H1 (cell line): ENCODE measurements around the gene ADGRL2. TPM values are rescaled to one million over a fixed set of nuclear protein-coding genes. Genes with fewer than 3 reads are reported as not detected.

ENCODE experiments used
- CTCF ChIA-PET: fragments of 300-600 bp; sonication (Branson Sonifier 250); formaldehyde crosslinking; loops from one replicate; lab custom pipeline; 2021; ENCODE audit not compliant: partially characterized antibody; lab: Charles Lee
- POLR2A ChIA-PET: fragments of 300-600 bp; sonication (Branson Sonifier 250); formaldehyde crosslinking; loops from one replicate; lab custom pipeline; 2021; ENCODE audit warnings: inconsistent platforms; ENCODE audit not compliant: partially characterized antibody; lab: Charles Lee
- DNase-seq, 2 experiments: peaks; one replicate each; pipeline versions ENCODE4 v3.0.0 to v3.0.0-alpha.2; 2010 to 2022; ENCODE audit warnings: low spot score in 2 of 2, low read depth in 1 of 2, mixed read lengths in 1 of 2
- FAIRE-seq: peaks from 2 replicates; lab custom pipeline; 2011; peaks lifted over from hg19 to GRCh38; lab: Jason Lieb, UNC
- H2AFZ ChIP-seq: 2 replicates; pipeline ENCODE4 v1.8.1; 2012; ENCODE audit warnings: low read length, inconsistent platforms
- H2AK5ac ChIP-seq: 2 replicates; pipeline ENCODE4 v1.6.1; 2013; ENCODE audit warnings: low read depth, low read length
- H2BK120ac ChIP-seq: replicated peaks from 2 replicates; pipeline ENCODE3; 2013; ENCODE audit warnings: low read depth, low read length, inconsistent platforms
- H2BK12ac ChIP-seq: 2 replicates; pipeline ENCODE4 v1.6.1; 2013; ENCODE audit warnings: low read depth, low read length
- H2BK15ac ChIP-seq: 2 replicates; pipeline ENCODE4 v1.6.1; 2013; ENCODE audit warnings: low read length
- H2BK20ac ChIP-seq: 2 replicates; pipeline ENCODE4 v1.6.1; 2013; ENCODE audit warnings: low read length
- H2BK5ac ChIP-seq: 2 replicates; pipeline ENCODE4 v1.6.1; 2013; ENCODE audit warnings: low read depth, low read length
- H3K14ac ChIP-seq: 2 replicates; pipeline ENCODE4 v1.6.1; 2013; ENCODE audit warnings: inconsistent platforms; ENCODE audit not compliant: insufficient read length
- H3K18ac ChIP-seq: 2 replicates; pipeline ENCODE4 v1.6.1; 2013; ENCODE audit warnings: low read length; ENCODE audit errors: extremely low read depth
- H3K23ac ChIP-seq: 2 replicates; pipeline ENCODE4 v1.6.1; 2013; ENCODE audit warnings: inconsistent platforms; ENCODE audit not compliant: insufficient read length
- H3K23me2 ChIP-seq: 2 replicates; pipeline ENCODE4 v1.6.1; 2013; ENCODE audit warnings: low read depth, low read length
- H3K27ac ChIP-seq: 2 replicates; pipeline ENCODE4 v1.6.1; 2011; ENCODE audit warnings: low read depth, low read length, inconsistent platforms
- H3K27me3 ChIP-seq, 4 experiments: replicated peaks in 1 of 4; 1 replicate in 1 of 4; 2 replicates in 3 of 4; pipeline versions ENCODE4 v1.6.1 to v1.8.1; 2011 to 2013; ENCODE audit warnings: low read length in 3 of 4, mild to moderate bottlenecking in 3 of 4, inconsistent platforms in 2 of 4, mixed read lengths in 2 of 4, moderate library complexity in 1 of 4; ENCODE audit not compliant: control insufficient read depth in 3 of 4, insufficient read depth in 3 of 4; ENCODE audit errors: extremely low read depth in 1 of 4
- H3K36me3 ChIP-seq, 4 experiments: 2 replicates each; pipeline versions ENCODE4 v1.6.1 to v1.8.1; 2011 to 2013; ENCODE audit warnings: mild to moderate bottlenecking in 4 of 4, low read length in 3 of 4, moderate library complexity in 2 of 4, control low read depth in 1 of 4, inconsistent platforms in 1 of 4; ENCODE audit not compliant: insufficient read depth in 4 of 4, control insufficient read depth in 2 of 4
- H3K4ac ChIP-seq: replicated peaks from 2 replicates; pipeline ENCODE3; 2013; ENCODE audit warnings: low read length, low read depth, mixed read lengths, inconsistent platforms; ENCODE audit not compliant: insufficient read length
- H3K4me1 ChIP-seq, 4 experiments: replicated peaks in 1 of 4; 1 replicate in 1 of 4; 2 replicates in 3 of 4; pipeline versions ENCODE4 v1.6.1 to v1.8.1; 2011 to 2013; ENCODE audit warnings: low read length in 3 of 4, inconsistent platforms in 2 of 4, mixed read lengths in 1 of 4; ENCODE audit not compliant: insufficient read depth in 4 of 4, control insufficient read depth in 3 of 4
- H3K4me2 ChIP-seq, 2 experiments: 2 replicates each; pipeline versions ENCODE4 v1.6.1 to v1.8.1; 2011 to 2013; ENCODE audit warnings: low read depth in 2 of 2, low read length in 2 of 2, control low read depth in 1 of 2, inconsistent platforms in 1 of 2, mild to moderate bottlenecking in 1 of 2; ENCODE audit not compliant: insufficient read depth in 1 of 2
- H3K4me3 ChIP-seq, 4 experiments: fragments of 200-600, 300-600 bp in 1 of 4; sonication (generic), shearing (Covaris generic), sonication (Bioruptor Twin) in 1 of 4; 2 replicates each; pipeline versions ENCODE4 v1.5.1 to v1.8.1; 2011 to 2016; ENCODE audit warnings: low read length in 4 of 4, low read depth in 3 of 4, control low read depth in 2 of 4, inconsistent platforms in 2 of 4, mild to moderate bottlenecking in 2 of 4, mixed read lengths in 1 of 4, moderate library complexity in 1 of 4; ENCODE audit not compliant: insufficient read depth in 2 of 4; ENCODE audit errors: extremely low read depth in 1 of 4
- H3K56ac ChIP-seq: replicated peaks from 2 replicates; pipeline ENCODE3; 2013; ENCODE audit warnings: low read depth, mild to moderate bottlenecking, mixed read lengths, low read length, inconsistent platforms; ENCODE audit not compliant: insufficient read length
- H3K79me1 ChIP-seq: 2 replicates; pipeline ENCODE4 v1.6.1; 2013; ENCODE audit warnings: low read depth, low read length, control low read depth
- H3K79me2 ChIP-seq, 2 experiments: 2 replicates each; pipeline versions ENCODE4 v1.6.1 to v1.8.1; 2012 to 2013; ENCODE audit warnings: low read length in 2 of 2, mild to moderate bottlenecking in 2 of 2, inconsistent platforms in 1 of 2; ENCODE audit not compliant: insufficient read depth in 2 of 2, control insufficient read depth in 1 of 2
- H3K9ac ChIP-seq, 4 experiments: replicated peaks in 1 of 4; 1 replicate in 1 of 4; 2 replicates in 3 of 4; pipeline versions ENCODE4 v1.6.1 to v1.8.1; 2011 to 2013; ENCODE audit warnings: low read depth in 3 of 4, low read length in 3 of 4, control low read depth in 2 of 4, mild to moderate bottlenecking in 2 of 4, moderate library complexity in 2 of 4, inconsistent platforms in 1 of 4; ENCODE audit errors: extremely low read depth in 1 of 4
- H3K9me3 ChIP-seq, 2 experiments: 2 replicates each; pipeline versions ENCODE4 v1.6.1 to v1.8.1; 2012 to 2013; ENCODE audit warnings: mild to moderate bottlenecking in 2 of 2, moderate library complexity in 2 of 2, control low read depth in 1 of 2, inconsistent platforms in 1 of 2, low read depth in 1 of 2, low read length in 1 of 2, mixed read lengths in 1 of 2; ENCODE audit not compliant: insufficient read depth in 2 of 2
- H4K20me1 ChIP-seq, 2 experiments: replicated peaks in 1 of 2; 2 replicates each; pipeline versions ENCODE3 to v1.8.1; 2011 to 2013; ENCODE audit warnings: inconsistent platforms in 2 of 2, low read length in 2 of 2, mild to moderate bottlenecking in 1 of 2; ENCODE audit not compliant: insufficient read depth in 2 of 2, control insufficient read depth in 1 of 2
- H4K5ac ChIP-seq: 2 replicates; pipeline ENCODE4 v1.6.1; 2013; ENCODE audit warnings: low read length, low read depth, mixed read lengths, inconsistent platforms; ENCODE audit not compliant: insufficient read length
- H4K8ac ChIP-seq: 2 replicates; pipeline ENCODE4 v1.8.0; 2013; ENCODE audit warnings: mild to moderate bottlenecking, moderate library complexity, low read length, inconsistent platforms; ENCODE audit not compliant: insufficient read depth; ENCODE audit errors: extremely low read depth
- H4K91ac ChIP-seq: replicated peaks from 2 replicates; pipeline ENCODE3; 2013; ENCODE audit warnings: low read length, mixed read lengths, inconsistent platforms; ENCODE audit not compliant: insufficient read length
- CHD2 ChIP-seq: IDR thresholded peaks from 2 replicates; pipeline ENCODE4 v1.6.1; 2012; ENCODE audit warnings: low read length, improper control_type of control experiment
- GTF2F1 ChIP-seq: IDR thresholded peaks from 2 replicates; pipeline ENCODE4 v1.6.1; 2012; ENCODE audit warnings: low read depth, low read length, improper control_type of control experiment, borderline replicate concordance
- MAX ChIP-seq: IDR thresholded peaks from 2 replicates; pipeline ENCODE4 v1.6.1; 2012; ENCODE audit warnings: inconsistent platforms
- SP1 ChIP-seq: IDR thresholded peaks from 2 replicates; pipeline ENCODE4 v1.6.1; 2011; ENCODE audit warnings: low read depth, low read length
- TAF1 ChIP-seq: IDR thresholded peaks from 2 replicates; pipeline ENCODE4 v1.6.1; 2011; ENCODE audit warnings: mild to moderate bottlenecking, low read depth, low read length
- WGBS, 2 experiments: shearing (Covaris generic) in 1 of 2; methylation state at CpG; one replicate each; pipeline versions ENCODE4 v1.1.6 to v1.1.7; 2013 to 2015; ENCODE audit warnings: low lambda C conversion rate in 2 of 2, mixed read lengths in 2 of 2, inconsistent platforms in 1 of 2, low coverage in 1 of 2, missing lambda C conversion rate in 1 of 2; ENCODE audit not compliant: insufficient replicate concordance in 2 of 2, insufficient coverage in 1 of 2, insufficient read length in 1 of 2; ENCODE audit errors: extremely low coverage in 1 of 2, missing lambda C conversion rate in 1 of 2; 5-methylcytosine and 5-hydroxymethylcytosine counted together
- polyA plus RNA-seq, 7 experiments: library from polyadenylated mRNA; depleted of rRNA in 3 of 7; stranded (reverse) in 5 of 7; unstranded in 2 of 7; fragments of >200 nt in 5 of 7; fragments of 200-250 nt in 2 of 7; gene quantifications; 1 replicate in 5 of 7; 2 replicates in 1 of 7; 4 replicates in 1 of 7; pipeline versions ENCODE4 v1.2.1 to v1.2.3, GENCODE V29; 2011 to 2013; ENCODE audit warnings: missing spikeins in 2 of 7, mixed read lengths in 2 of 7
- total RNA-seq: library from RNA; stranded (reverse); fragmentation: NEBNext Ultra II Directional; extraction: Animal tissue kit (Norgen Biotek cat#: 25700); gene quantifications from 2 replicates; pipeline ENCODE4 v1.2.1, GENCODE V29; 2021

ADGRL2 gene
- total and polyA plus RNA-seq, 2 of the 8 experiments (the other 6 are each of a cell fraction or from before 2014, with no cell fraction given) = 113 to 124 TPM

- Histone ChIP-seq H2BK5ac (no peak overlapping the region), H3K14ac (no peak overlapping the region), H3K56ac (no peak overlapping the region), H3K9ac (no peak overlapping the region), H4K20me1 (peaks cover 5 to 6% of the 10 kb centered on the region in 2 experiments), H3K4ac (no peak overlapping the region), H3K27ac (no peak overlapping the region), H3K27me3 (no peaks in the 10 kb centered on the region), H4K91ac (no peak overlapping the region), H2AFZ (no peak overlapping the region), H3K23ac (no peak overlapping the region), H3K9me3 (no peaks in the 10 kb centered on the region), H3K4me2 (no peak overlapping the region), H2BK12ac (no peak overlapping the region), H3K36me3 (no peaks in the 10 kb centered on the region; a peak in 1 of 8 replicates), H3K79me2 (peaks cover 6 to 100% of the 10 kb centered on the region in 2 experiments; a peak in 3 of 4 replicates), H3K18ac (no peak overlapping the region), H4K8ac (no peak overlapping the region), H3K23me2 (no peaks in the 10 kb centered on the region), H2BK15ac (no peak overlapping the region), H3K4me3 (no peak overlapping the region), H2BK120ac (no peak overlapping the region), H3K79me1 (peaks cover 2% of the 10 kb centered on the region; the same call in 1 of the 2 replicates), H2BK20ac (no peak overlapping the region), H4K5ac (no peak overlapping the region), H2AK5ac (no peak overlapping the region), H3K4me1 (peaks cover 0 to 9% (median 2%) of the 10 kb centered on the region in 4 experiments; a peak in 4 of 7 replicates)
- 97% methylated on average over 1 of the region's 1 CpG; no CpG with 5 or more reads in 1 of the 2 experiments for WGBS, 2 experiments
- FAIRE-seq (no peak), DNase-seq (no peak)
- CTCF ChIA-PET = interaction anchor here (0.7 to 0.9 kb wide), 2 partner anchors 47 to 411 kb away, joined by 3 to 4 read pairs; no protein-coding TSS in a partner anchor
- POLR2A ChIA-PET = no interaction called here
- no peak for TF ChIP-seq MAX
- TF ChIP-seq SP1 = no peak
- TF ChIP-seq TAF1 = no peak
- TF ChIP-seq CHD2 = no peak
- TF ChIP-seq GTF2F1 = no peak
These were observed 27.2 kb downstream of the ADGRL2 start for GRCh38 chr1:81827942-81828341.
